ENCODE data around the gene CBX8.

The CBX8 gene

DNA sequence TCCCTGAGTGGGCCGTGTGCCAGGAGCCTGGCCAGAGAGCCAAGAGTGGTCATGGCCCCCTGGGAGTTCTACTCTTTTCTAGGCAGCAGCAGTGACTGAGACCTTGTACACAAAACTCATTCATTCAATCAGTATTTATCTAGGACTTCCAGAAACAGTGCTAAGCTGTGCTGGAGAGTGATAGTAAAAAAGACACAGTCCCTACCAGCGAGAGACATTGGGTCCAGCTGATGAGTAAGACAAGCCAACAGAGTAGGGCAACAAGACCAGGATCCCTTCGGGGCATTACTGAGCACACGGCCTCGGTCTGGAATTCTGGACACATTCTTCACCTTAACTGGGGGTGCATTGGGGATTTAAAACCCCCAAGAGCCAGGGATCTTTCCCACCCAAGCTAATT, 22.2 kb upstream of the CBX8 start:
- peak; percentile 1 for DNase-seq

DNA sequence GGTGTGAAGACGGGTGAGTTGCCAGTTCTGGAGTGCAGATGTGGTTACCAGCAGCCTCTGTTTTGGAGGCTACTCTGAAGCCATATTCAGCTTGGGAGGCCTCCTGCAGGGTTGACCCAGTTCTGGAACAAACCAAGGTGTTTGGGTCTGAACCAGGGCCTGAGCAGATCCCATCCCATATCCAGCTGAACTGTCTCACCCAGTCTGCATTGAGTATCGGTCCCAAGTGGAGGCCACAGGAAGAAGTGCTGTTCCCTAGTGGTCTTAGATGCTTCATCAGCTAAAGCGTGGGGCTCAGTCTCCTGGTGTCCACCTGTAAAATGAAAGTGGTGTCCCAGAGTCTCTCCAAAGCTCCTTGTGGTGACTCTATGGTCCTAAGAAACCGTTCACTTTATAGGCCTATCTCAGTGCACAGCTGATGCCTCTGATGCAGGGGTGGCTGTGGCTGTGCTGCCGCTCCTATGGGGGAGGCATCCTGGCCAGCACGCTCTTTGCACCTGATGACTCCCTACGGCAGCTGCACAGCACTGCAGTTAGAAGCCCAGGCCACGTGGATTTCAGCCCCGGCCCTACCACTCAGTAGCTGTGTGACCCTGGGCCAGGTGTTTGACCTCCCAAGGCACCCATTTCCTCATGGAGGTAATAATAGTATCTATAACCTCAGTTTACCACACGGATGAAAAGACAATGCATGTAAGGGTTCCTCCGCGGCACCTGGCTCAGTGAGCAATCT, 21.3 kb upstream of the CBX8 start:
- peak; percentile 4 for DNase-seq

DNA sequence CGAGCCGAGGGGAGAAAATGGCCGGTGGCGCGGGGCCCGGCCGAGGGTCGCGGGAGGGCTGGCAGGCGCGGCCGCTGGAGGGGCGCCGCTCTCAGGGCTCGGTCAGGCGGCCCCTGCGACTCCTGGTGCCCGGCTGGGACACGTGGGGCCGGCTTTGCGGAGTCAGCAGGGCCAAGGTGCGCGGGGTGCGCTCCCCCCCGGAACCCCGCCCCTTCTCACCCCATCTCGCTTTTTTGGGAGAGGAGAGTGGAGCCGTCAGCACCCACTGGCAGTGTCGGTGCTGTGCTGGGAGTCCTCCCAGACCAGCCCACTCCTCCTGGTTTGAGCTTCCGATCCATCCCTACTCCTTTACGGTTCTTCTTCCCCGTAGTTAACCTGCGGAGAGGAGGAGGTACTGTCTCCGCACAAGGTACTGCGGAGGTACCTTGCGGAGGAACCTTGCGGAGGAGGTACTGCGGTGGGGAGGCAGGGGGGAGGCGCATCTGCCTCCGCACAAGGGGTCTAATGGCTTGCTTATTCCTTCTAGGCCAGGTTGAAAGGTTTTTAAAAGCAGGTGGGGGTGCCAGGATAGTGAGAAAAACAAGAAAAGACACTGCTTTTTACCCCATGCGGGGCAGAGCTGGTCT, 19.1 kb upstream of the CBX8 start:
- no peak for DNase-seq

GRCh38 chr17:79814974-79815835, 18.3 kb upstream of the CBX8 start:
- peak; percentile 80 for DNase-seq

DNA sequence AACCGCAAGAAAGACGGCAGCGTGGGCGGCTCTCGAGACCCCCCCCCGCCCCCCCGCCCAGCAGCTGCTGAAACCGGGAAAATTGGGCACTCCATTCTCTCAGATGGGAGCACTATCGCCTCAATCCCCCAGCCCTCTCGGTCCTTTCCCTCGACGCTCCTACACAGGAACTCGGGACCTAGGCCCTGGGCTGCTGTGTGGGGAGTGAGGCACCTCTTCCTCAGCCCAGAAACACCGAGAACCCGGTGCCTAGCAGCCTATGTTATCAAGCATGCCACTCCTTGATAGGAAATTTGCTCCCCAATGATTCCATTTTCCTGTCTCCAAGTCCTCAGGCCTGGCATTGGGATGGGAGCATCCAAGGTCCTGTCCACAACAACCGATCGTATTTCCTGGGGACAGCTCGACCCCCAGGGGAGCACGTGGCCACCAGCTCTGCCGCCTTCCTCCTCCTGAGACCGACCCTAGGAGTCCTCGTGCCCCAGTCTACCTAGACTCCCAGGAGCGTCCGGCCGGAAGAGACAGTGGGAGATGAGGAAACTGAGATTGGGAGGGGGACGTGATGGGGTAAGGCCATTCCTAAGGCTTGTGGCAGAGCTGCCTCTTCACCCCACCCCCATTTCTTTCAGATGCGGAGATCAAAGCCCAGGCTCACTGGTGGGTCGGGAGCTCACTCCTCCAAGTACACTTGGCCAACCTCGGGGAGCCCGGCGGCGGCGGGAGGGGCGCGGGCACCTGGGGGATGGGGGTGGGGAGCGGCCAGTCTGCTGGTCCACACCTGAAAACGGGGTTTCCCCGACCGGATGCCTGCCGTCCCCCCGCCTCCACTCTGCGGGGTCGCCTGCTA, 17.5 kb upstream of the CBX8 start:
- peak; percentile 56 for DNase-seq

DNA sequence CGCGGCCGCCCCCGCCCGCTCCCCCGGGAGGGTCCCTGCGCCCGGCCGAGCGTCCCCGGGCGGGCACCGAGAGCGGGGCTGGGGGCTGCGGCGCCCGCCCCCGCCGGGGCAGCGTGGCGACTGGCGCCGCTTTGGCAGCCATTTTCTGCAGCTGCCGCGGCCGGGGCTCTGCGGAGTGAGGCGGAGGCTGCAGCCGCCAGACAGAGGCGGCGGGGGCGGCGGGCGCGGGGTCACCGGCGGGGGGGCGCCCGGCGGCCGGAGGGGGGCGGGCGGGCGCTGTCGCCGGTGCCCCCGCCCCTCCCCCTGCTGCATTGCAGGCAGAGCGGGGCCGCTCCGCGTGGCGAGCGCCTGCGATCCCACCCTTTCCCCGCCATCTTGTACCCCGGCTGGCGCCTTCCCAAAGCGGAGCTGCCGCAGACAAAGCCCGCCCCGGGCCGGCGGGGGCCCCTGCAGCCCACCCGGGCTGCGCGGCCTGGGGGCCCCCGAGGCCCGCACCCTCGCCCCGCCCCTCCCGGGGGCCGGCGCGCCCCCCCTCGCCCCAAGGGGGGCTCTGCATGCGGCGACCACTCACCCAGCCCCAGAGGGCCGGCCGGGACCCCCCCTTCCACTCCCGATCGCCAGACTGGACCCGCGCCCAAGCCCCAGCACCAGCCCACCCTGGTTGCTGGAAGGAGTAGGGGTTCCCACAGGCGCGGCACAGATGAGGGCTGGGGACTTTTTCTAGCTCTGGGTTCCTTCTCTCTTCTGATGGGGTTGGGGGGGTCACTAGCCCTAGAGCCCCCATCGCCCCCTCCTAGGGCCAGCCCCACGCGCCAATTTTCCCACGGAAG, 16.6 kb upstream of the CBX8 start:
- peak; percentile 18 for DNase-seq

GRCh38 chr17:79812353-79813258, 15.7 kb upstream of the CBX8 start:
- peak; percentile 74 for DNase-seq

- DNase-seq: no peak
Measured at GRCh38 chr17:79811868-79812352, 15.0 kb upstream of the CBX8 start.

- peak; percentile 81 for DNase-seq
Measured at GRCh38 chr17:79811011-79811867, 14.4 kb upstream of the CBX8 start.

DNA sequence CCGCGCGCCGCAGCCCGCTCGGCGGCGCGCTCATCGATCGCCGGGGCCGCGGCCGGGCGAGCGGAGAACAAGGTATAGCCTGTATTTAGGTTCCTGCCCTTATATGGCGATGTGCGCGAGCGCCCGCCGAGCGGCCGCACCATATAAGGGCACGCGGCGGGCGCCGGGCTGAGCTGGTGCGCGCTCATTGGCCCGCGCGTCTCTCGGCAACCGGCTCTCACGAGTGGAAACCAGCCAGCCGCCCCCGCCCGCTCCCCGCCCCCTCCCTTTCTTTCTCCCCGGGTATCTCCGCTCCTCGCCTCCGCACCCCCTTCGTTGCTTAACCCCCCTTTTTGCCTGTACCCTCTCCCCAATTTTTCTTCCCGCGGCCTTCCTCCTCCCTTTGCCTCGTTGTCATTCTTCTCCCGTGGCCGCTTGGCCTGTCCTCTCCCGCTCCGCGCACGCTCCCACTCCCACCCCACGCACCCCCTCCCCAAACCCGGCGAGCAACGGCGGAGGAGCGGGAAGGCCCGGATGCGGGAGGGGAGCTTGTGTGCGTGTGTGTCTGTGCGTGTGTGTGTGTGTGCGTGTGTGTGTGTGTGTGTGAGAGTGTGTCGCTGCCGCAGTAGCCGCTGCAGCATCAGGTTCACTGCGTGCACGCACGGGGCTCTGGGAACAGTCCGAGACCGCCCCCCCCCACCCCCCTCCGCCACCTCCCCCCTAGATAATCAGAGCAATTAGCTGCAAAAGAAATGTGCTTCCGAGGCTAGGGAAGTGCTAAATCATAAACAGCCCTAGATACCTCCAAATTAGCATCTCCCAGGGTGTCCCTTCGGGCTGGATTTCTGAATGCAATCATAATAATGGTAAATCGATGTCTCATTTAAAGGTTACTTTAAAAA, 13.5 kb upstream of the CBX8 start:
- DNase-seq: peak; percentile 77

- peak; percentile 58 for DNase-seq
Measured at GRCh38 chr17:79809530-79810129, 12.8 kb upstream of the CBX8 start.

DNA sequence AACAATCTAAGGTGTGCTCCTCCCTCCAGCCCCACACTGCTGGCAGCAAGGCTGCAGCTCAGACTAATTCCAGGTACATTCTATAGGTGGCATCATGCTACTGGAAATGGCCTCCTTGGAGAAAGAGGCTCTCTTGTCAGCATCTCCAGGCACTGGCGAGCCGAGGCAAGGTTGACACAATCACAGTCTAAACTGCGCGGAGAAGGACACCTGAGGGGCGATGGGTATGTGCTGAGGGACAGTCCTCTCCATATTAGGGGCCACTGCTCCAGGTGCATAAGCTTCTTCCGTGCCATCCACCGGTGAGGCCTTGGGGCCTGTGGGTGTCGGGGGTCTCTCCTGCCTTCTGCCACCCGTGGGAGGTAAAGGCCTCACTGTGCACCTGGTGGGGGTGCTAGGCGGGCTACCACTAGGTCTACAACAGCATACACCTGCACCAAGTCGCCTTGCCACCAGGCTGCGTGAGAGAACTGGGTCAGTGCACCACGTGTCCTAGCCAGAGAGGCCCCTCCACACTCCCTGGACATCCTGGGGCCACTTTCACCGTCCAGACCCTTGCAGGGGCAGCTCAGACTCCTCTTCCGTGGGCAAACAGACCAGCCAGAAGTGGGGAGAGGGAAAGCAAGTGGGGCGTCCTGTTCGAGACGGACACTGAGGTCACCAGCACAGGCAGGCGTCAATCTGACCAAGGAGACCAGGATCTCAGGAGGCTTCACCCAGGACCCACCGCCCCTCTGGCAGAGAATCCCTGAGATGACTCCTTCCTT, 12.1 kb upstream of the CBX8 start:
- peak; percentile 62 for DNase-seq

DNA sequence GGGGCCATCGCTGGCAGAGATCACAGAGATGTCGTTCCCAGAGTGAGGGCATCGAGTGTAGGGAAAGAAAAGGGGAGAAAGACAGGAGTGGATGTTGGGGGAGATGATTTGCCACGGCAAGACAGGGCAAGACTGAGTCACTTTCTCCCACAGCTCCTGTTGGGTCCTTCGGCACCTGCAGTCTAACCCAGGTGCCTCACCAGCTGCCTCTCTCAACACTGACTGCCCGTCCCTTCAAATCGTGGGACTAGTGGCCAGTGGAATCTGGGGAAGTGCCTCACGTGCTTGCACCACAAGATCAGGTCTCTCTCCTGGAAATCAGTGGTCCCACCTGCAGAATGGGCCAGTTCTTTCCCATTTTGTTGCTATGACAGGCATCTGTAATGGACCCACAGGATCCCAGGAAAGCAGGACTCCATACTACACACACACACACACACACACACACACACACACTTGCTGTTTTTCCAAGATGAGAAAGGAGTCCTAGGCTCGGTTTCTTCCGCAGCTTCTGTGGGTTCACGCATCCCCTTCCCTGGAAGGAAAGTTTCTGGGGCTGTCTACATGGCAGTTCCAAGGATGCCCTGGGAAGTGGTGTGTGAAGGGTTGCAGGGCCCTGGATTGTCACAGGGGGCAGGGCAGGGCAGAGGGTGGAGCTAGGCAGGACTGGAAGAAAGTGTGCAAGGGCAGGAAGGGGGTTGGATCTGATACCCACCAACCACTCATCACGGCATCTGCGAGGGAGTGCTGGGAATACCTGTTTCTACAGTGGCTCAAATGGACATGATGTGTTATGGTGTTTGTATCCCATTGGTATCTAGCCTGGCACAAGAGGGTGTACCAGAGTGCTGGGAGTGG, 10.2 kb upstream of the CBX8 start:
- DNase-seq: no peak

GRCh38 chr17:79806446-79806760, 9.5 kb upstream of the CBX8 start:
- no peak for DNase-seq

GRCh38 chr17:79804856-79805696, 8.2 kb upstream of the CBX8 start:
- DNase-seq: peak; percentile 36
